H1 (cell line): ENCODE data around the gene PDGFB. TPM values are rescaled to one million over a fixed set of nuclear protein-coding genes. Genes with fewer than 3 reads are reported as not detected.

Source experiments
- CTCF ChIA-PET: fragments of 300-600 bp; sonication (Branson Sonifier 250); formaldehyde crosslinking; loops from one replicate; lab custom pipeline; 2021; ENCODE audit not compliant: partially characterized antibody; lab: Charles Lee
- POLR2A ChIA-PET: fragments of 300-600 bp; sonication (Branson Sonifier 250); formaldehyde crosslinking; loops from one replicate; lab custom pipeline; 2021; ENCODE audit warnings: inconsistent platforms; ENCODE audit not compliant: partially characterized antibody; lab: Charles Lee
- DNase-seq, 2 experiments: peaks; one replicate each; pipeline versions ENCODE4 v3.0.0 to v3.0.0-alpha.2; 2010 to 2022; ENCODE audit warnings: low spot score in 2 of 2, low read depth in 1 of 2, mixed read lengths in 1 of 2
- FAIRE-seq: peaks from 2 replicates; lab custom pipeline; 2011; peaks lifted over from hg19 to GRCh38; lab: Jason Lieb, UNC
- H2AFZ ChIP-seq: 2 replicates; pipeline ENCODE4 v1.8.1; 2012; ENCODE audit warnings: low read length, inconsistent platforms
- H2AK5ac ChIP-seq: 2 replicates; pipeline ENCODE4 v1.6.1; 2013; ENCODE audit warnings: low read depth, low read length
- H2BK120ac ChIP-seq: replicated peaks from 2 replicates; pipeline ENCODE3; 2013; ENCODE audit warnings: low read depth, low read length, inconsistent platforms
- H2BK12ac ChIP-seq: 2 replicates; pipeline ENCODE4 v1.6.1; 2013; ENCODE audit warnings: low read depth, low read length
- H2BK15ac ChIP-seq: 2 replicates; pipeline ENCODE4 v1.6.1; 2013; ENCODE audit warnings: low read length
- H2BK20ac ChIP-seq: 2 replicates; pipeline ENCODE4 v1.6.1; 2013; ENCODE audit warnings: low read length
- H2BK5ac ChIP-seq: 2 replicates; pipeline ENCODE4 v1.6.1; 2013; ENCODE audit warnings: low read depth, low read length
- H3K14ac ChIP-seq: 2 replicates; pipeline ENCODE4 v1.6.1; 2013; ENCODE audit warnings: inconsistent platforms; ENCODE audit not compliant: insufficient read length
- H3K18ac ChIP-seq: 2 replicates; pipeline ENCODE4 v1.6.1; 2013; ENCODE audit warnings: low read length; ENCODE audit errors: extremely low read depth
- H3K23ac ChIP-seq: 2 replicates; pipeline ENCODE4 v1.6.1; 2013; ENCODE audit warnings: inconsistent platforms; ENCODE audit not compliant: insufficient read length
- H3K23me2 ChIP-seq: 2 replicates; pipeline ENCODE4 v1.6.1; 2013; ENCODE audit warnings: low read depth, low read length
- H3K27ac ChIP-seq: 2 replicates; pipeline ENCODE4 v1.6.1; 2011; ENCODE audit warnings: low read depth, low read length, inconsistent platforms
- H3K27me3 ChIP-seq, 4 experiments: replicated peaks in 1 of 4; 1 replicate in 1 of 4; 2 replicates in 3 of 4; pipeline versions ENCODE4 v1.6.1 to v1.8.1; 2011 to 2013; ENCODE audit warnings: low read length in 3 of 4, mild to moderate bottlenecking in 3 of 4, inconsistent platforms in 2 of 4, mixed read lengths in 2 of 4, moderate library complexity in 1 of 4; ENCODE audit not compliant: control insufficient read depth in 3 of 4, insufficient read depth in 3 of 4; ENCODE audit errors: extremely low read depth in 1 of 4
- H3K36me3 ChIP-seq, 4 experiments: 2 replicates each; pipeline versions ENCODE4 v1.6.1 to v1.8.1; 2011 to 2013; ENCODE audit warnings: mild to moderate bottlenecking in 4 of 4, low read length in 3 of 4, moderate library complexity in 2 of 4, control low read depth in 1 of 4, inconsistent platforms in 1 of 4; ENCODE audit not compliant: insufficient read depth in 4 of 4, control insufficient read depth in 2 of 4
- H3K4ac ChIP-seq: replicated peaks from 2 replicates; pipeline ENCODE3; 2013; ENCODE audit warnings: low read length, low read depth, mixed read lengths, inconsistent platforms; ENCODE audit not compliant: insufficient read length
- H3K4me1 ChIP-seq, 4 experiments: replicated peaks in 1 of 4; 1 replicate in 1 of 4; 2 replicates in 3 of 4; pipeline versions ENCODE4 v1.6.1 to v1.8.1; 2011 to 2013; ENCODE audit warnings: low read length in 3 of 4, inconsistent platforms in 2 of 4, mixed read lengths in 1 of 4; ENCODE audit not compliant: insufficient read depth in 4 of 4, control insufficient read depth in 3 of 4
- H3K4me2 ChIP-seq, 2 experiments: 2 replicates each; pipeline versions ENCODE4 v1.6.1 to v1.8.1; 2011 to 2013; ENCODE audit warnings: low read depth in 2 of 2, low read length in 2 of 2, control low read depth in 1 of 2, inconsistent platforms in 1 of 2, mild to moderate bottlenecking in 1 of 2; ENCODE audit not compliant: insufficient read depth in 1 of 2
- H3K4me3 ChIP-seq, 4 experiments: fragments of 200-600, 300-600 bp in 1 of 4; sonication (generic), shearing (Covaris generic), sonication (Bioruptor Twin) in 1 of 4; 2 replicates each; pipeline versions ENCODE4 v1.5.1 to v1.8.1; 2011 to 2016; ENCODE audit warnings: low read length in 4 of 4, low read depth in 3 of 4, control low read depth in 2 of 4, inconsistent platforms in 2 of 4, mild to moderate bottlenecking in 2 of 4, mixed read lengths in 1 of 4, moderate library complexity in 1 of 4; ENCODE audit not compliant: insufficient read depth in 2 of 4; ENCODE audit errors: extremely low read depth in 1 of 4
- H3K56ac ChIP-seq: replicated peaks from 2 replicates; pipeline ENCODE3; 2013; ENCODE audit warnings: low read depth, mild to moderate bottlenecking, mixed read lengths, low read length, inconsistent platforms; ENCODE audit not compliant: insufficient read length
- H3K79me1 ChIP-seq: 2 replicates; pipeline ENCODE4 v1.6.1; 2013; ENCODE audit warnings: low read depth, low read length, control low read depth
- H3K79me2 ChIP-seq, 2 experiments: 2 replicates each; pipeline versions ENCODE4 v1.6.1 to v1.8.1; 2012 to 2013; ENCODE audit warnings: low read length in 2 of 2, mild to moderate bottlenecking in 2 of 2, inconsistent platforms in 1 of 2; ENCODE audit not compliant: insufficient read depth in 2 of 2, control insufficient read depth in 1 of 2
- H3K9ac ChIP-seq, 4 experiments: replicated peaks in 1 of 4; 1 replicate in 1 of 4; 2 replicates in 3 of 4; pipeline versions ENCODE4 v1.6.1 to v1.8.1; 2011 to 2013; ENCODE audit warnings: low read depth in 3 of 4, low read length in 3 of 4, control low read depth in 2 of 4, mild to moderate bottlenecking in 2 of 4, moderate library complexity in 2 of 4, inconsistent platforms in 1 of 4; ENCODE audit errors: extremely low read depth in 1 of 4
- H3K9me3 ChIP-seq, 2 experiments: 2 replicates each; pipeline versions ENCODE4 v1.6.1 to v1.8.1; 2012 to 2013; ENCODE audit warnings: mild to moderate bottlenecking in 2 of 2, moderate library complexity in 2 of 2, control low read depth in 1 of 2, inconsistent platforms in 1 of 2, low read depth in 1 of 2, low read length in 1 of 2, mixed read lengths in 1 of 2; ENCODE audit not compliant: insufficient read depth in 2 of 2
- H4K20me1 ChIP-seq, 2 experiments: replicated peaks in 1 of 2; 2 replicates each; pipeline versions ENCODE3 to v1.8.1; 2011 to 2013; ENCODE audit warnings: inconsistent platforms in 2 of 2, low read length in 2 of 2, mild to moderate bottlenecking in 1 of 2; ENCODE audit not compliant: insufficient read depth in 2 of 2, control insufficient read depth in 1 of 2
- H4K5ac ChIP-seq: 2 replicates; pipeline ENCODE4 v1.6.1; 2013; ENCODE audit warnings: low read length, low read depth, mixed read lengths, inconsistent platforms; ENCODE audit not compliant: insufficient read length
- H4K8ac ChIP-seq: 2 replicates; pipeline ENCODE4 v1.8.0; 2013; ENCODE audit warnings: mild to moderate bottlenecking, moderate library complexity, low read length, inconsistent platforms; ENCODE audit not compliant: insufficient read depth; ENCODE audit errors: extremely low read depth
- H4K91ac ChIP-seq: replicated peaks from 2 replicates; pipeline ENCODE3; 2013; ENCODE audit warnings: low read length, mixed read lengths, inconsistent platforms; ENCODE audit not compliant: insufficient read length
- EGR1 ChIP-seq: IDR thresholded peaks from 2 replicates; pipeline ENCODE4 v1.6.1; 2011; ENCODE audit warnings: low read depth, low read length, borderline replicate concordance
- KDM1A ChIP-seq: fragments of 200-600, 300-600 bp; sonication (generic); IDR thresholded peaks from 2 replicates; pipeline ENCODE4 v1.7.1; 2016; ENCODE audit warnings: mild to moderate bottlenecking, low read length, borderline replicate concordance
- WGBS, 2 experiments: shearing (Covaris generic) in 1 of 2; methylation state at CpG; one replicate each; pipeline versions ENCODE4 v1.1.6 to v1.1.7; 2013 to 2015; ENCODE audit warnings: low lambda C conversion rate in 2 of 2, mixed read lengths in 2 of 2, inconsistent platforms in 1 of 2, low coverage in 1 of 2, missing lambda C conversion rate in 1 of 2; ENCODE audit not compliant: insufficient replicate concordance in 2 of 2, insufficient coverage in 1 of 2, insufficient read length in 1 of 2; ENCODE audit errors: extremely low coverage in 1 of 2, missing lambda C conversion rate in 1 of 2; 5-methylcytosine and 5-hydroxymethylcytosine counted together
- polyA plus RNA-seq, 7 experiments: library from polyadenylated mRNA; depleted of rRNA in 3 of 7; stranded (reverse) in 5 of 7; unstranded in 2 of 7; fragments of >200 nt in 5 of 7; fragments of 200-250 nt in 2 of 7; gene quantifications; 1 replicate in 5 of 7; 2 replicates in 1 of 7; 4 replicates in 1 of 7; pipeline versions ENCODE4 v1.2.1 to v1.2.3, GENCODE V29; 2011 to 2013; ENCODE audit warnings: missing spikeins in 2 of 7, mixed read lengths in 2 of 7
- total RNA-seq: library from RNA; stranded (reverse); fragmentation: NEBNext Ultra II Directional; extraction: Animal tissue kit (Norgen Biotek cat#: 25700); gene quantifications from 2 replicates; pipeline ENCODE4 v1.2.1, GENCODE V29; 2021

Gene PDGFB
- total and polyA plus RNA-seq, 2 of the 8 experiments (the other 6 are each of a cell fraction or from before 2014, with no cell fraction given): 3.9 to 8.5 TPM

GRCh38 chr22:39255449-39256185, 10.8 kb upstream of the PDGFB start:
- H2BK5ac ChIP-seq: peak overlapping the region; percentile 24; the same call in 1 of the 2 replicates
- no peaks in the 10 kb centered on the region for H3K36me3 ChIP-seq
- H4K5ac ChIP-seq: no peak overlapping the region
- peaks cover 0 to 10% (median 4%) of the 10 kb centered on the region in 4 experiments; a peak in 3 of 7 replicates for H3K27me3 ChIP-seq
- H4K8ac ChIP-seq: peak overlapping the region; percentile 57; the same call in 1 of the 2 replicates
- peak; percentile 36; the same call in 1 of the 2 replicates for TF ChIP-seq KDM1A
- TF ChIP-seq EGR1: no peak
- H4K20me1 ChIP-seq: no peaks in the 10 kb centered on the region
- peaks cover 0 to 23% (median 15%) of the 10 kb centered on the region in 4 experiments; a peak in 6 of 7 replicates for H3K4me1 ChIP-seq
- DNase-seq (no peak), FAIRE-seq (no peak)
- H3K23ac ChIP-seq: no peak overlapping the region
- H2AK5ac ChIP-seq: peak overlapping the region; percentile 65; the same call in 1 of the 2 replicates
- H2BK120ac ChIP-seq: no peak overlapping the region
- 0 out of 2 replicates have a peak overlapping the region, but pooled peaks have one; percentile 80 for H2BK12ac ChIP-seq
- 0 out of 2 replicates have a peak overlapping the region, but pooled peaks have one; percentile 46 for H2BK15ac ChIP-seq
- H3K14ac ChIP-seq: no peak overlapping the region
- H3K56ac ChIP-seq: no peak overlapping the region
- no peaks in the 10 kb centered on the region for H3K79me1 ChIP-seq
- ChIA-PET CTCF (interaction anchor here (0.6 to 1.7 kb wide), 6 partner anchors 10 to 42 kb away, joined by 3 to 6 read pairs (median 4); partner anchors contain the start of gene PDGFB), POLR2A (interaction anchor here (1.0 to 4.6 kb wide), 4 partner anchors 28 to 62 kb away, joined by 3 to 40 read pairs (median 3); partner anchors contain the start of gene RPL3)
- H2AFZ ChIP-seq: no peak overlapping the region
- H3K4me3 ChIP-seq: no peak overlapping the region
- no peak overlapping the region for H3K9ac ChIP-seq
- H3K23me2 ChIP-seq: no peaks in the 10 kb centered on the region; the same call in 1 of the 2 replicates
- 0 out of 2 replicates have a peak overlapping the region, but pooled peaks have one; percentile 23 for H2BK20ac ChIP-seq
- peak overlapping the region; percentile 1 for H4K91ac ChIP-seq
- no peak overlapping the region for H3K27ac ChIP-seq
- H3K18ac ChIP-seq: no peak overlapping the region; the same call in 1 of the 2 replicates
- WGBS, 2 experiments: 84% methylated on average over 8 of the region's 16 CpGs; no CpG with 5 or more reads in 1 of the 2 experiments
- no peak overlapping the region for H3K4ac ChIP-seq
- H3K4me2 ChIP-seq: no peak overlapping the region
- H3K79me2 ChIP-seq: no peaks in the 10 kb centered on the region
- no peaks in the 10 kb centered on the region for H3K9me3 ChIP-seq
